ENCODE results near the gene NR0B2. TPM values are rescaled to one million over a fixed set of nuclear protein-coding genes. Genes with fewer than 3 reads are reported as not detected.

The NR0B2 gene
- total and polyA plus RNA-seq, 2 of the 13 experiments (the other 11 are each of a cell fraction or from before 2014, with no cell fraction given): 72.5 to 133 TPM

DNA sequence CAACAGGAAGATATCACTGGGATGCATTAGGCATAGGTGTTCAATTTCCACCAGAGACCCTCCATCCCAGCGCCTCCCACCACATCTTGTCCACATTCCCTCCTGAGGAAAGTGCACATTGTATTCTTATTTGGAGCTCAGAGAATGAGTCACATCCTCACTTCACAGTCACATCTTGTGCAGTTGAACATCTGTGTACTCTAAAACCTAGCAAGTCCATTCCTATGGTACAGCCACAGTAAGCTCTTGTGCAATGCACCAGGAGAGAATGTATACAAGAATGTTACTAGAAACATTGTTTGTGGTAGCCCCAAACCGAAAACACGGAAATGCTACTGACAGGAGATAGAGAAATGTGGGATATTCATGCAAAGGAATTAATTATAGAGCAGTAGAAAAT is 48.1 kb upstream of the NR0B2 start (continued):
- TF ChIP-seq SPEN (CRISPR knock-in tag; IDR thresholded peaks at IDR 0.05; ENCODE audit: low read depth) (0 out of 2 replicates have a peak, but pooled peaks have one; percentile 33), SETDB1 (CRISPR knock-in tag; IDR thresholded peaks at IDR 0.05; ENCODE audit: borderline replicate concordance) (no peak), ZMYM3 (CRISPR knock-in tag; IDR thresholded peaks at IDR 0.05) (no peak), ZEB1 (IDR thresholded peaks at IDR 0.05; ENCODE audit: insufficient replicate concordance, low read depth) (peak; percentile 68), ATM (IDR thresholded peaks at IDR 0.05; ENCODE audit: borderline replicate concordance) (no peak), RBM39 (IDR thresholded peaks at IDR 0.05; ENCODE audit: low read depth, low read length, poor library complexity, severe bottlenecking) (no peak), MATR3 (CRISPR knock-in tag; IDR thresholded peaks at IDR 0.05) (no peak), TCF12 (IDR thresholded peaks at IDR 0.05) (no peak), TCF12 (CRISPR knock-in tag; IDR thresholded peaks at IDR 0.05) (no peak), TP53 (CRISPR knock-in tag; conservative IDR thresholded peaks at IDR 0.05) (no peak), NR2C2 (CRISPR knock-in tag; IDR thresholded peaks at IDR 0.05; ENCODE audit: borderline replicate concordance) (no peak), NFKB2 (CRISPR knock-in tag; IDR thresholded peaks at IDR 0.05; ENCODE audit: borderline replicate concordance) (no peak), PHB2 (IDR thresholded peaks at IDR 0.05; ENCODE audit: partially characterized antibody) (no peak), BRD4 (CRISPR knock-in tag; IDR thresholded peaks at IDR 0.05) (no peak), ZNF24 (IDR thresholded peaks at IDR 0.05) (no peak), ZNF143 (CRISPR knock-in tag; IDR thresholded peaks at IDR 0.05) (no peak), ZNF138 (CRISPR knock-in tag; IDR thresholded peaks at IDR 0.05; ENCODE audit: low read depth) (no peak), ZNF879 (CRISPR knock-in tag; IDR thresholded peaks at IDR 0.05) (no peak), ZNF703 (CRISPR knock-in tag; IDR thresholded peaks at IDR 0.05; ENCODE audit: borderline replicate concordance) (no peak), RELA (CRISPR knock-in tag; IDR thresholded peaks at IDR 0.05) (no peak)
- TF ChIP-seq, protein P1, sequence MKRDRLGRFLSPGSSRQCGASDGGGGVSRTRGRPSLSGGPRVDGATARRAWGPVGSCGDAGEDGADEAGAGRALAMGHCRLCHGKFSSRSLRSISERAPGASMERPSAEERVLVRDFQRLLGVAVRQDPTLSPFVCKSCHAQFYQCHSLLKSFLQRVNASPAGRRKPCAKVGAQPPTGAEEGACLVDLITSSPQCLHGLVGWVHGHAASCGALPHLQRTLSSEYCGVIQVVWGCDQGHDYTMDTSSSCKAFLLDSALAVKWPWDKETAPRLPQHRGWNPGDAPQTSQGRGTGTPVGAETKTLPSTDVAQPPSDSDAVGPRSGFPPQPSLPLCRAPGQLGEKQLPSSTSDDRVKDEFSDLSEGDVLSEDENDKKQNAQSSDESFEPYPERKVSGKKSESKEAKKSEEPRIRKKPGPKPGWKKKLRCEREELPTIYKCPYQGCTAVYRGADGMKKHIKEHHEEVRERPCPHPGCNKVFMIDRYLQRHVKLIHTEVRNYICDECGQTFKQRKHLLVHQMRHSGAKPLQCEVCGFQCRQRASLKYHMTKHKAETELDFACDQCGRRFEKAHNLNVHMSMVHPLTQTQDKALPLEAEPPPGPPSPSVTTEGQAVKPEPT (CRISPR knock-in tag; IDR thresholded peaks at IDR 0.05; ENCODE audit: low read depth): no peak
- TF ChIP-seq, protein P2, sequence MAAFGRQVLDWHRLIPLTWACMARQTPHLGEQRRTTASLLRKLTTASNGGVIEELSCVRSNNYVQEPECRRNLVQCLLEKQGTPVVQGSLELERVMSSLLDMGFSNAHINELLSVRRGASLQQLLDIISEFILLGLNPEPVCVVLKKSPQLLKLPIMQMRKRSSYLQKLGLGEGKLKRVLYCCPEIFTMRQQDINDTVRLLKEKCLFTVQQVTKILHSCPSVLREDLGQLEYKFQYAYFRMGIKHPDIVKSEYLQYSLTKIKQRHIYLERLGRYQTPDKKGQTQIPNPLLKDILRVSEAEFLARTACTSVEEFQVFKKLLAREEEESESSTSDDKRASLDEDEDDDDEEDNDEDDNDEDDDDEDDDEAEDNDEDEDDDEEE (CRISPR knock-in tag; IDR thresholded peaks at IDR 0.05): no peak
- TF ChIP-seq, protein P3, sequence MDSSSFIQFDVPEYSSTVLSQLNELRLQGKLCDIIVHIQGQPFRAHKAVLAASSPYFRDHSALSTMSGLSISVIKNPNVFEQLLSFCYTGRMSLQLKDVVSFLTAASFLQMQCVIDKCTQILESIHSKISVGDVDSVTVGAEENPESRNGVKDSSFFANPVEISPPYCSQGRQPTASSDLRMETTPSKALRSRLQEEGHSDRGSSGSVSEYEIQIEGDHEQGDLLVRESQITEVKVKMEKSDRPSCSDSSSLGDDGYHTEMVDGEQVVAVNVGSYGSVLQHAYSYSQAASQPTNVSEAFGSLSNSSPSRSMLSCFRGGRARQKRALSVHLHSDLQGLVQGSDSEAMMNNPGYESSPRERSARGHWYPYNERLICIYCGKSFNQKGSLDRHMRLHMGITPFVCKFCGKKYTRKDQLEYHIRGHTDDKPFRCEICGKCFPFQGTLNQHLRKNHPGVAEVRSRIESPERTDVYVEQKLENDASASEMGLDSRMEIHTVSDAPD (CRISPR knock-in tag; IDR thresholded peaks at IDR 0.05): no peak
- TF ChIP-seq, protein P4, sequence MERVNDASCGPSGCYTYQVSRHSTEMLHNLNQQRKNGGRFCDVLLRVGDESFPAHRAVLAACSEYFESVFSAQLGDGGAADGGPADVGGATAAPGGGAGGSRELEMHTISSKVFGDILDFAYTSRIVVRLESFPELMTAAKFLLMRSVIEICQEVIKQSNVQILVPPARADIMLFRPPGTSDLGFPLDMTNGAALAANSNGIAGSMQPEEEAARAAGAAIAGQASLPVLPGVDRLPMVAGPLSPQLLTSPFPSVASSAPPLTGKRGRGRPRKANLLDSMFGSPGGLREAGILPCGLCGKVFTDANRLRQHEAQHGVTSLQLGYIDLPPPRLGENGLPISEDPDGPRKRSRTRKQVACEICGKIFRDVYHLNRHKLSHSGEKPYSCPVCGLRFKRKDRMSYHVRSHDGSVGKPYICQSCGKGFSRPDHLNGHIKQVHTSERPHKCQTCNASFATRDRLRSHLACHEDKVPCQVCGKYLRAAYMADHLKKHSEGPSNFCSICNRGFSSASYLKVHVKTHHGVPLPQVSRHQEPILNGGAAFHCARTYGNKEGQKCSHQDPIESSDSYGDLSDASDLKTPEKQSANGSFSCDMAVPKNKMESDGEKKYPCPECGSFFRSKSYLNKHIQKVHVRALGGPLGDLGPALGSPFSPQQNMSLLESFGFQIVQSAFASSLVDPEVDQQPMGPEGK (CRISPR knock-in tag; IDR thresholded peaks at IDR 0.05): no peak
- TF ChIP-seq, protein P5, sequence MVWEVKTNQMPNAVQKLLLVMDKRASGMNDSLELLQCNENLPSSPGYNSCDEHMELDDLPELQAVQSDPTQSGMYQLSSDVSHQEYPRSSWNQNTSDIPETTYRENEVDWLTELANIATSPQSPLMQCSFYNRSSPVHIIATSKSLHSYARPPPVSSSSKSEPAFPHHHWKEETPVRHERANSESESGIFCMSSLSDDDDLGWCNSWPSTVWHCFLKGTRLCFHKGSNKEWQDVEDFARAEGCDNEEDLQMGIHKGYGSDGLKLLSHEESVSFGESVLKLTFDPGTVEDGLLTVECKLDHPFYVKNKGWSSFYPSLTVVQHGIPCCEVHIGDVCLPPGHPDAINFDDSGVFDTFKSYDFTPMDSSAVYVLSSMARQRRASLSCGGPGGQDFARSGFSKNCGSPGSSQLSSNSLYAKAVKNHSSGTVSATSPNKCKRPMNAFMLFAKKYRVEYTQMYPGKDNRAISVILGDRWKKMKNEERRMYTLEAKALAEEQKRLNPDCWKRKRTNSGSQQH (CRISPR knock-in tag; IDR thresholded peaks at IDR 0.05; ENCODE audit: low read depth): no peak

All from HepG2 (cell line).